K562 (cell line): ENCODE data around the gene FBXO4. TPM values are rescaled to one million over a fixed set of nuclear protein-coding genes. Genes with fewer than 3 reads are reported as not detected.

Experiments used
- ATF3 ChIP-seq, 2 experiments: fragments of 450-650 bp in 1 of 2; sonication (generic) in 1 of 2; formaldehyde crosslinking in 1 of 2; IDR thresholded peaks in 1 of 2; conservative IDR thresholded peaks in 1 of 2; 2 replicates each; pipeline versions ENCODE4 v1.6.1 to v1.8.1; 2016 to 2023; ENCODE audit warnings: mild to moderate bottlenecking in 2 of 2, moderate library complexity in 2 of 2, inconsistent platforms in 1 of 2, missing genetic modification reagents in 1 of 2
- CHD2 ChIP-seq: IDR thresholded peaks from 2 replicates; pipeline ENCODE4 v1.6.1; 2011; ENCODE audit warnings: low read depth, low read length
- ESRRA ChIP-seq: fragments of 450-650 bp; IDR thresholded peaks from 2 replicates; pipeline ENCODE4 v1.6.1; 2014; ENCODE audit warnings: low read depth, mild to moderate bottlenecking, moderate library complexity, borderline replicate concordance
- ETV6 ChIP-seq, 3 experiments: fragments of 150-350 bp in 1 of 3; sonication (generic) in 1 of 3; formaldehyde crosslinking in 1 of 3; IDR thresholded peaks; 2 replicates each; pipeline versions ENCODE4 v1.6.1 to v1.8.0; 2014 to 2022; ENCODE audit warnings: borderline replicate concordance in 2 of 3, low read depth in 2 of 3, antibody characterized with exemption in 1 of 3, low read length in 1 of 3, mild to moderate bottlenecking in 1 of 3, missing genetic modification reagents in 1 of 3
- EWSR1 ChIP-seq: fragments of 450-650 bp; IDR thresholded peaks from 2 replicates; pipeline ENCODE4 v1.6.1; 2018; ENCODE audit warnings: borderline replicate concordance, mild to moderate bottlenecking, low read depth, moderate library complexity; ENCODE audit not compliant: partially characterized antibody
- FOS ChIP-seq: IDR thresholded peaks from 3 replicates; pipeline ENCODE4 v1.6.1; 2011; ENCODE audit not compliant: insufficient read length; ENCODE audit errors: extremely low read depth
- JUNB ChIP-seq: fragments of 450-650 bp; formaldehyde crosslinking; conservative IDR thresholded peaks from 2 replicates; pipeline ENCODE4 v1.4.0; 2020; ENCODE audit warnings: mild to moderate bottlenecking
- L3MBTL2 ChIP-seq: fragments of 450-650 bp; IDR thresholded peaks from 2 replicates; pipeline ENCODE4 v1.6.1; 2016; ENCODE audit warnings: mild to moderate bottlenecking, moderate library complexity
- NFE2 ChIP-seq: IDR thresholded peaks from 2 replicates; pipeline ENCODE4 v1.6.1; 2014; ENCODE audit warnings: antibody characterized with exemption, low read depth
- NONO ChIP-seq, 2 experiments: fragments of 200-400 bp in 1 of 2; fragments of 450-650 bp in 1 of 2; formaldehyde crosslinking in 1 of 2; IDR thresholded peaks; 2 replicates each; pipeline ENCODE4 v1.6.1; 2017; ENCODE audit warnings: low read depth in 2 of 2, mild to moderate bottlenecking in 2 of 2, moderate library complexity in 2 of 2, low read length in 1 of 2
- PATZ1 ChIP-seq: fragments of 250-450 bp; sonication (Bioruptor Pico); IDR thresholded peaks from 2 replicates; pipeline ENCODE4 v1.5.0; 2020; ENCODE audit warnings: mild to moderate bottlenecking, borderline replicate concordance
- RBM15 ChIP-seq: fragments of 200-400 bp; formaldehyde crosslinking; IDR thresholded peaks from 2 replicates; pipeline ENCODE4 v1.6.1; 2018; ENCODE audit warnings: mild to moderate bottlenecking, low read length, moderate library complexity; ENCODE audit not compliant: insufficient read depth
- RREB1 ChIP-seq: fragments of 250-450 bp; sonication (Bioruptor Pico); IDR thresholded peaks from 2 replicates; pipeline ENCODE4 v1.4.0; 2020
- SNIP1 ChIP-seq: fragments of 450-650 bp; IDR thresholded peaks from 2 replicates; pipeline ENCODE4 v1.7.1; 2017; ENCODE audit warnings: low read depth, mild to moderate bottlenecking
- SP1 ChIP-seq: sonication (generic); formaldehyde crosslinking; IDR thresholded peaks from 2 replicates; pipeline ENCODE4 v1.8.1; 2022; ENCODE audit warnings: mild to moderate bottlenecking, missing genetic modification reagents
- TCFL5 ChIP-seq: fragments of 250-450 bp; sonication (Bioruptor Pico); conservative IDR thresholded peaks from 2 replicates; pipeline ENCODE4 v1.6.1; 2021; ENCODE audit warnings: mild to moderate bottlenecking, moderate library complexity, matching md5 sums
- ZNF445 ChIP-seq: fragments of 250-450 bp; sonication (Bioruptor Pico); IDR thresholded peaks from 2 replicates; pipeline ENCODE4 v1.4.0; 2020; ENCODE audit warnings: low read depth, mild to moderate bottlenecking, moderate library complexity
- polyA plus RNA-seq, 8 experiments: library from polyadenylated mRNA; depleted of rRNA in 4 of 8; stranded (reverse) in 5 of 8; unstranded in 3 of 8; fragments of >200 nt; fragmentation: Nextera tagmentation in 2 of 8; fragmentation: Illumina TruSeq in 1 of 8; extraction: Ambion mirVana in 2 of 8; extraction: Trizol in 1 of 8; gene quantifications; 2 replicates each; pipeline versions ENCODE4 v1.2.1 to v1.2.3, GENCODE V29; 2011 to 2014; ENCODE audit warnings: inconsistent platforms in 1 of 8, missing spikeins in 1 of 8
- total RNA-seq, 7 experiments: library from RNA; depleted of rRNA in 6 of 7; stranded (reverse); fragments of >200 nt in 6 of 7; fragmentation: Illumina TruSeq in 2 of 7; extraction: Trizol in 2 of 7; gene quantifications; 2 replicates each; pipeline versions ENCODE4 v1.2.1 to v1.2.3, GENCODE V29; 2011 to 2021; ENCODE audit warnings: low replicate concordance in 1 of 7

Gene FBXO4
- total and polyA plus RNA-seq, 9 of the 15 experiments (the other 6 are each of a cell fraction or from before 2014, with no cell fraction given) = 5.9 to 33.4 (median 19.6) TPM

DNA sequence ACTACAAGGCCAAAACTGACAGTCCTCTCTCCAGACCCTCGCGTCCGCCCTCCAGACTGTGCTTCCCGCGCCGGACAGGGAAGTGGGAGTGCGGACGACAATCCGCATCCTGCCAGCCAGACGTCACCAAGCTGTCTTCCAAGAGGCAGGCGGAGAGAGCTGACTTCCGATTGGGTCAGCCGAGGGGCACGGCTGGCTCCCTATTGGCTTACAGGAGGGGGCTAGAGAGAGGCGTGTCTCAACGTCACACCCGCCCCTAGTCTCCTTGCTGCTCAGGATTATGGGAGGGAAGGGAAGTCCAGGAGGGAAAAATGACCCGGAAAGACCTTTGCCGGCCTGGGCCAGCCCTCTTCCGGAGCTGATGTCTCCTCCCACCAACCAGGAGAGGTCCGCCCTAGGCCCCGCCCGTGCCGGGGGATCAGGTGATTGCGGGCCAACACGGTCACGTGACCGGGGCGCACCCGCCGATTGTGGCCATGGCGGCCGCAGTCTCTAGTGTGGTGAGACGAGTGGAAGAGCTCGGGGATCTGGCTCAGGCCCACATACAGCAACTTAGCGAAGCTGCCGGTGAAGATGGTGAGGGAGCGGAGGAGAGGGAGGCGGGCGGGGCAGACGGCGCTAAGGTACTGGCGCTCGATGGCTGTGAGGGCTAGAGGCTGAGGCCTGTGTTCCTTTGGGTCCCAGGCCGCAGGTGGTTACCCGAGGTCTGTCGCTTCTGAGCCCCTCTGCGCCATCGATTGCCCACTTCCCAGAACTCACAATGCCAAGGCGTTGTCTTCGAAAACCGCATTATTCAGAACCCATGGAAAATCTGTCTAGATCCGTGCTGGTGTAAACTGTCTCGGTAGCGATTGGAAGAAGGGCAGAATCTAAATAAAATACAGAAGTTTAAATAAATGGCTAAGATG is 20.9 kb upstream of the FBXO4 start, which contains the start of gene RIMOC1 (continued):
- TF ChIP-seq EWSR1 (no peak), SP1 (CRISPR knock-in tag) (peak; percentile 96), FOS (peak; percentile 87), ATF3 (IDR thresholded peaks at IDR 0.05) (peak; percentile 66; the same call in 1 of the 2 replicates), ATF3 (CRISPR knock-in tag; conservative IDR thresholded peaks at IDR 0.05) (0 out of 2 replicates have a peak, but pooled peaks have one; percentile 27), SNIP1 (no peak), L3MBTL2 (peak; percentile 77), PATZ1 (CRISPR knock-in tag) (no peak), ESRRA (peak; percentile 76), RREB1 (CRISPR knock-in tag) (peak; percentile 60; the same call in 1 of the 2 replicates), ZNF445 (CRISPR knock-in tag) (no peak), ETV6 (IDR thresholded peaks at IDR 0.05; ENCODE audit: borderline replicate concordance in 1 of 2, low read depth in 2 of 2, low read length in 1 of 2) (no peak), ETV6 (CRISPR knock-in tag; IDR thresholded peaks at IDR 0.05; ENCODE audit: borderline replicate concordance) (no peak), NFE2 (no peak), JUNB (CRISPR knock-in tag) (no peak; the same call in 1 of the 2 replicates), NONO (IDR thresholded peaks at IDR 0.05; ENCODE audit: low read depth in 2 of 2, low read length in 1 of 2) (no peak), TCFL5 (CRISPR knock-in tag) (0 out of 2 replicates have a peak, but pooled peaks have one; percentile 9), CHD2 (peak; percentile 61), RBM15 (no peak)
